CD4-positive, alpha-beta T cell (primary cell): ENCODE results near the gene SLC46A1. TPM values are rescaled to one million over a fixed set of nuclear protein-coding genes. Genes with fewer than 3 reads are reported as not detected.

Experiments
- ATAC-seq: fragments of 200-7000 bp; cut with Tn5 transposase; one replicate; pipeline ENCODE4 v1.10.0; 2022; ENCODE audit warnings: mild to moderate bottlenecking; ENCODE audit not compliant: poor library complexity
- CTCF ChIA-PET: fragments of 350-600 bp; sonication (Branson Sonifier 250); formaldehyde crosslinking; loops from one replicate; lab custom pipeline; 2021; ENCODE audit warnings: antibody characterized with exemption, inconsistent platforms; lab: Charles Lee
- POLR2A ChIA-PET: fragments of 350-600 bp; sonication (Branson Sonifier 250); formaldehyde crosslinking; loops from one replicate; lab custom pipeline; 2021; ENCODE audit warnings: antibody characterized with exemption, inconsistent platforms; lab: Charles Lee
- DNase-seq, 14 experiments: peaks; one replicate each; pipeline ENCODE4 v3.0.0-alpha.2; 2013 to 2020; ENCODE audit warnings: mixed read lengths in 2 of 14
- H3K27ac ChIP-seq, 2 donors: one replicate each; pipeline versions ENCODE4 v1.5.1 to v1.7.0; 2013; ENCODE audit warnings: low read length in 2 of 2, low read depth in 1 of 2, mild to moderate bottlenecking in 1 of 2
- H3K27me3 ChIP-seq, 2 experiments: 1 replicate in 1 of 2; 2 replicates in 1 of 2; pipeline versions ENCODE4 v1.6.1 to v1.7.0; 2013; ENCODE audit warnings: low read length in 2 of 2, control low read depth in 1 of 2, mild to moderate bottlenecking in 1 of 2, moderate library complexity in 1 of 2; ENCODE audit not compliant: insufficient read depth in 2 of 2, control insufficient read depth in 1 of 2
- H3K36me3 ChIP-seq: one replicate; pipeline ENCODE4 v1.6.1; 2013; ENCODE audit warnings: low read length, control low read depth; ENCODE audit not compliant: insufficient read depth
- H3K4me1 ChIP-seq: one replicate; pipeline ENCODE4 v1.6.1; 2013; ENCODE audit warnings: low read length, control low read depth; ENCODE audit not compliant: insufficient read depth
- H3K4me3 ChIP-seq: one replicate; pipeline ENCODE4 v1.5.1; 2013; ENCODE audit warnings: mild to moderate bottlenecking, low read length, moderate library complexity
- H3K9me3 ChIP-seq, 2 experiments: 1 replicate in 1 of 2; 2 replicates in 1 of 2; pipeline versions ENCODE4 v1.6.1 to v1.7.0; 2013; ENCODE audit warnings: low read length in 2 of 2, mild to moderate bottlenecking in 2 of 2, control low read depth in 1 of 2, moderate library complexity in 1 of 2; ENCODE audit not compliant: control insufficient read depth in 1 of 2, insufficient read depth in 1 of 2
- H3K27ac Mint-ChIP-seq: one replicate; pipeline ENCODE4 v1.8.0; 2020; ENCODE audit warnings: mixed read lengths
- H3K27me3 Mint-ChIP-seq: one replicate; pipeline ENCODE4 v1.8.0; 2021; ENCODE audit warnings: mixed read lengths
- H3K36me3 Mint-ChIP-seq: one replicate; pipeline ENCODE4 v1.8.0; 2021; ENCODE audit warnings: low read depth, mixed read lengths
- H3K4me1 Mint-ChIP-seq: one replicate; pipeline ENCODE4 v1.8.0; 2021; ENCODE audit warnings: low read depth, mixed read lengths
- H3K4me3 Mint-ChIP-seq: one replicate; pipeline ENCODE4 v1.8.0; 2020; ENCODE audit warnings: mild to moderate bottlenecking, mixed read lengths
- H3K9me3 Mint-ChIP-seq: one replicate; pipeline ENCODE4 v1.8.0; 2020; ENCODE audit warnings: mixed read lengths
- intact Hi-C, 2 experiments: fragments of 100-400 bp; cut with DNase I in 1 of 2; cut with micrococcal nuclease in 1 of 2; formaldehyde crosslinking; loops; one replicate each; pipeline versions ENCODE4 v1.15.1 to v1.9.0; 2023 to 2025; cut with DNase I, micrococcal nuclease
- total RNA-seq, 174 experiments: library from RNA in 2 of 174; stranded (reverse) in 2 of 174; gene quantifications; one replicate each; pipeline ENCODE4 v1.2.3 and lab custom pipeline; 2021 to 2026
- TF ChIP-seq, protein P1 (sequence below): fragments of 200-600 bp; IDR thresholded peaks from one replicate; pipeline ENCODE4 v1.8.0; 2022; ENCODE audit warnings: antibody characterized with exemption, mild to moderate bottlenecking

SLC46A1 gene
- total RNA-seq, 2 experiments from 2014 or later, result 0.44 to 0.45 TPM

GRCh38 chr17:28390984-28391383 lies 15.0 kb downstream of the SLC46A1 start:
- peaks cover 73% of the 10 kb centered on the region for H3K36me3 Mint-ChIP-seq
- CTCF ChIA-PET, result no interaction called here
- no peak overlapping the region for H3K27ac Mint-ChIP-seq
- intact Hi-C loops, result no loop called here
- peaks cover under 1% of the 10 kb centered on the region for H3K4me1 Mint-ChIP-seq
- TF ChIP-seq, protein P1, sequence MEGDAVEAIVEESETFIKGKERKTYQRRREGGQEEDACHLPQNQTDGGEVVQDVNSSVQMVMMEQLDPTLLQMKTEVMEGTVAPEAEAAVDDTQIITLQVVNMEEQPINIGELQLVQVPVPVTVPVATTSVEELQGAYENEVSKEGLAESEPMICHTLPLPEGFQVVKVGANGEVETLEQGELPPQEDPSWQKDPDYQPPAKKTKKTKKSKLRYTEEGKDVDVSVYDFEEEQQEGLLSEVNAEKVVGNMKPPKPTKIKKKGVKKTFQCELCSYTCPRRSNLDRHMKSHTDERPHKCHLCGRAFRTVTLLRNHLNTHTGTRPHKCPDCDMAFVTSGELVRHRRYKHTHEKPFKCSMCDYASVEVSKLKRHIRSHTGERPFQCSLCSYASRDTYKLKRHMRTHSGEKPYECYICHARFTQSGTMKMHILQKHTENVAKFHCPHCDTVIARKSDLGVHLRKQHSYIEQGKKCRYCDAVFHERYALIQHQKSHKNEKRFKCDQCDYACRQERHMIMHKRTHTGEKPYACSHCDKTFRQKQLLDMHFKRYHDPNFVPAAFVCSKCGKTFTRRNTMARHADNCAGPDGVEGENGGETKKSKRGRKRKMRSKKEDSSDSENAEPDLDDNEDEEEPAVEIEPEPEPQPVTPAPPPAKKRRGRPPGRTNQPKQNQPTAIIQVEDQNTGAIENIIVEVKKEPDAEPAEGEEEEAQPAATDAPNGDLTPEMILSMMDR, result no peak
- ATAC-seq (no peak), DNase-seq (no peak)
- H3K9me3 Mint-ChIP-seq, result no peaks in the 10 kb centered on the region
- Histone ChIP-seq H3K4me1 (peaks cover 2% of the 10 kb centered on the region), H3K36me3 (peaks cover 75% of the 10 kb centered on the region), H3K9me3 (no peaks in the 10 kb centered on the region), H3K27me3 (no peaks in the 10 kb centered on the region), H3K4me3 (no peak overlapping the region), H3K27ac (no peak overlapping the region)
- H3K27me3 Mint-ChIP-seq, result no peaks in the 10 kb centered on the region
- no peak overlapping the region for H3K4me3 Mint-ChIP-seq
- POLR2A ChIA-PET, result no interaction called here

- no peaks in the 10 kb centered on the region for H3K27me3 Mint-ChIP-seq
- H3K4me1 Mint-ChIP-seq, result peaks cover 4% of the 10 kb centered on the region
- Histone ChIP-seq H3K9me3 (no peaks in the 10 kb centered on the region), H3K27ac (no peak overlapping the region), H3K4me3 (no peak overlapping the region), H3K36me3 (peaks cover 71% of the 10 kb centered on the region), H3K4me1 (peaks cover 7% of the 10 kb centered on the region), H3K27me3 (no peaks in the 10 kb centered on the region)
- intact Hi-C loops, result no loop called here
- TF ChIP-seq, protein P1, result no peak
- ChIA-PET CTCF (no interaction called here), POLR2A (no interaction called here)
- no peak for ATAC-seq
- H3K9me3 Mint-ChIP-seq, result no peaks in the 10 kb centered on the region
- no peak overlapping the region for H3K4me3 Mint-ChIP-seq
- no peak overlapping the region for H3K27ac Mint-ChIP-seq
- peaks cover 69% of the 10 kb centered on the region for H3K36me3 Mint-ChIP-seq
- DNase-seq, result no peak
These were observed 15.4 kb downstream of the SLC46A1 start for GRCh38 chr17:28390563-28390962.

DNA sequence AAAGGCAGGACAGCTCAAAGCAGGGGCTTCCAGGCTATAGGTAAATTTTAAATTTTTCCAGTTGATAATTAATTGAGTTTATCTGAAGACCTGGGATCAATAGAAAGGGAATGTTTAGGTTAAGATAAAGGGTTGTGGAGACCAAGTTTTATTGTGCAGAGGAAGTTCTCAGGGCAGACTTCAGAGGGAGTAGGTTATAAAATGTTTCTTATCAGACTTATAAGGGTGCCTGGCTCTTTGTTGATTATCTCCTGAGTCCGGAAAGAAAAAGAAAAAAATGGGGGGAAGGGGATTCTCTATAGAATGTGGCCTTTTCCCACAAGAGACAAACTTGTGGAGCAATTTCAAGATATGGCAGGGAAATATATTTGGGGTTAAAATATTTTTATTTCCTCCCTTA lies 15.9 kb downstream of the SLC46A1 start:
- Histone ChIP-seq H3K27me3 (no peaks in the 10 kb centered on the region), H3K4me1 (peaks cover 11% of the 10 kb centered on the region), H3K36me3 (peaks cover 66% of the 10 kb centered on the region), H3K27ac (no peak overlapping the region), H3K4me3 (no peak overlapping the region), H3K9me3 (no peaks in the 10 kb centered on the region)
- TF ChIP-seq, protein P1, result no peak
- ChIA-PET CTCF (no interaction called here), POLR2A (no interaction called here)
- Mint-ChIP-seq H3K9me3 (no peaks in the 10 kb centered on the region), H3K36me3 (peaks cover 65% of the 10 kb centered on the region), H3K4me3 (no peak overlapping the region), H3K27me3 (no peaks in the 10 kb centered on the region), H3K27ac (no peak overlapping the region), H3K4me1 (peaks cover 8% of the 10 kb centered on the region)
- DNase-seq (no peak), ATAC-seq (no peak)
- intact Hi-C loops, result no loop called here
